ENCODE measurements around the gene PWWP2B.

DNA sequence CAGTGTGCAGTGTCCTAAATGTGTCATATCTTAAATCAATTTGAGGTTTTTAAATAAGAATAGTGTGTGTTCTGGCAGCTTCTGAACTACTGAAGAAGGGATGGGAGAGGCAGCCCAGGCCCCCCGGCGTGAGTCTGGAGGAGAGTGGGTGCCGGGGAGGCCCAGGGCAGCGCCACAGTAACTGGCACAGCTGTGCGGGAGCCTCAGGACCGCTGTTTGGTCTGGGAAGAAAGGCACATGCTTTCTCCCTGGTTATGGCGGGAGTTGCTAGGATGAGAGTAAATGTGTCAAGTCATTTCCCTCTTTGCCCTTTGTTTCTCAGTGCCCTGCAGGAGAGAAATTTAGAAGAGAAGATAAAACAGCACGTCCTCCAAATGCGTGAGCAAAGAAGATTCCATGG, 31.9 kb upstream of the PWWP2B start:
- no peak for TF ChIP-seq CTCF (IDR thresholded peaks at IDR 0.05)
- no peak for TF ChIP-seq POLR2A (IDR thresholded peaks at IDR 0.05)
